COLO668 (cell line): Measurements from ENCODE around the gene WIPI1.
"Not testable (repeated sequence)": the region's sequence is repeated elsewhere in the genome, so short reads cannot be mapped to it uniquely, and the experiment has no call there.

Experiments
- DNase-seq: peaks from one replicate; lab custom pipeline; 2025; ENCODE audit not compliant: unreplicated experiment; lab: John Stamatoyannopoulos, UW

Gene WIPI1

GRCh38 chr17:68418876-68419275 is 38.4 kb downstream of the WIPI1 start:
- no peak for DNase-seq

- DNase-seq = no peak
Observed at GRCh38 chr17:68417317-68417716, 40.0 kb downstream of the WIPI1 start.

GRCh38 chr17:68414901-68415300 is 42.4 kb downstream of the WIPI1 start:
- DNase-seq = not testable (repeated sequence)

GRCh38 chr17:68413597-68414560 is 43.4 kb downstream of the WIPI1 start:
- DNase-seq = peak; percentile 2

GRCh38 chr17:68407656-68408055 is 49.6 kb downstream of the WIPI1 start:
- not testable (repeated sequence) for DNase-seq

- not testable (repeated sequence) for DNase-seq
Observed at GRCh38 chr17:68403837-68404236, 53.5 kb downstream of the WIPI1 start.

GRCh38 chr17:68403122-68403521 is 54.2 kb downstream of the WIPI1 start:
- no peak for DNase-seq

GRCh38 chr17:68401288-68401687 is 56.0 kb downstream of the WIPI1 start:
- DNase-seq = no peak

GRCh38 chr17:68400404-68400735 is 56.9 kb downstream of the WIPI1 start:
- DNase-seq = no peak

- DNase-seq = no peak
Observed at GRCh38 chr17:68399638-68400403, 57.5 kb downstream of the WIPI1 start.

- peak; percentile 42 for DNase-seq
Observed at GRCh38 chr17:68398691-68399637, 58.3 kb downstream of the WIPI1 start.

- DNase-seq = no peak
Observed at GRCh38 chr17:68397108-68397536, 60.2 kb downstream of the WIPI1 start.

GRCh38 chr17:68396226-68397107 is 60.8 kb downstream of the WIPI1 start:
- no peak for DNase-seq

- no peak for DNase-seq
Observed at GRCh38 chr17:68394608-68395331, 62.5 kb downstream of the WIPI1 start.

- DNase-seq = no peak
Observed at GRCh38 chr17:68391561-68392268, 65.6 kb downstream of the WIPI1 start.

GRCh38 chr17:68390888-68391545 is 66.3 kb downstream of the WIPI1 start:
- no peak for DNase-seq

- no peak for DNase-seq
Observed at GRCh38 chr17:68389041-68389440, 68.3 kb downstream of the WIPI1 start.
